ENCODE results near the gene VWA5A. TPM values are rescaled to one million over a fixed set of nuclear protein-coding genes. Genes with fewer than 3 reads are reported as not detected.
"Not testable (repeated sequence)": the region's sequence is repeated elsewhere in the genome, so short reads cannot be mapped to it uniquely, and the experiment has no call there.

The VWA5A gene
- total RNA-seq, 2 donors from 2014 or later, result 2.6 to 6.9 TPM

DNA sequence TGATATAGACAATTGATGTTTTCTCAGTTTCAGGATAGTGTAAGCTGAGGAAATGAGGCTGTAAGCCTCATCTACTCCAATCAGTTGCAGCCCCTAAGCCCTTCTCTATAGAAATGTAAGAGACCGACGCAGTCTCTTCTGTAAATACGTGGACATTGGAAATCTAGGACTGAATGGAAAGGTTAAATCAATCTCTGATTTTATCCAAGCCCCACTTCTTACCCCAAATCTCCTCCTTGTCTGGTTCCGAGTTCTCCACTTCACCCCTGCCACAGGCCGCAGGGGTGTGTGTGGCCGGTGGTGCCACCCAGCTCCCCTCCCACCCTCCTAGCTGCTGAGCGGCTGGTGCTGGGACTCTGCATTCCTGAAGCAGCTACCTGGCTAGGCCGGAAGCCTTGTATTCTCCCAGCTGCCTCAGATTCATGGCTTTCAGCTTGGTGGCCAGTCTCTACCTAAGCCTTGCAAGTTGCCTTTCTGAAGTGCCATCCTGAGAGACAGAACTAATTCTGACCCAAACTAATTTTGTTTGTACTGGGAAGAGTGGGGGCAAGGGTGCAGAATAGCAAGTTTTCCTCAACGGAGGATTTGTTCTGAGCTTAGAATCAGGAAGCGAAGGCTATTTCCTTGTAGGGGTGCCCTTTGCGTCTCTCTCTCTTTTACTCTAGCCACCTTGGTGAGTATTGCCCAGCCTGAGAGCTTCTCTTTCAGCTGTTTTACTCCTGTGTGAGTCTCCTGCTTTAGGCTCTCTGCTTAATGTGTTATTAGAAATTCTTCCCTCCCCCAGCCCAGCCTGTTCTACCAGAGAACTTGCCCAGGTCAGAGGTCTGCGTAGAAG is 749 bp downstream of the VWA5A start:
- Histone ChIP-seq H3K4me3 (peak overlapping the region; percentile 54 to 56), H3K27me3 (no peaks in the 10 kb centered on the region), H3K36me3 (peaks cover 29% of the 10 kb centered on the region), H3K9me3 (no peaks in the 10 kb centered on the region), H3K27ac (peak overlapping the region; percentile 2 to 12), H3K4me1 (peaks cover 2 to 15% of the 10 kb centered on the region in 2 donors)
- no peak for DNase-seq (ENCODE audit: low spot score)
- no peak for TF ChIP-seq CTCF (IDR thresholded peaks at IDR 0.05)

GRCh38 chr11:124119103-124119502 is 3.9 kb downstream of the VWA5A start:
- no peaks in the 10 kb centered on the region for H3K27me3 ChIP-seq
- no peak overlapping the region for H3K27ac ChIP-seq
- H3K9me3 ChIP-seq, result no peaks in the 10 kb centered on the region
- TF ChIP-seq CTCF (IDR thresholded peaks at IDR 0.05), result no peak
- peaks cover 39% of the 10 kb centered on the region for H3K36me3 ChIP-seq
- no peak for DNase-seq (ENCODE audit: low spot score)
- peaks cover 0 to 15% of the 10 kb centered on the region in 2 donors for H3K4me1 ChIP-seq
- no peak overlapping the region for H3K4me3 ChIP-seq

DNA sequence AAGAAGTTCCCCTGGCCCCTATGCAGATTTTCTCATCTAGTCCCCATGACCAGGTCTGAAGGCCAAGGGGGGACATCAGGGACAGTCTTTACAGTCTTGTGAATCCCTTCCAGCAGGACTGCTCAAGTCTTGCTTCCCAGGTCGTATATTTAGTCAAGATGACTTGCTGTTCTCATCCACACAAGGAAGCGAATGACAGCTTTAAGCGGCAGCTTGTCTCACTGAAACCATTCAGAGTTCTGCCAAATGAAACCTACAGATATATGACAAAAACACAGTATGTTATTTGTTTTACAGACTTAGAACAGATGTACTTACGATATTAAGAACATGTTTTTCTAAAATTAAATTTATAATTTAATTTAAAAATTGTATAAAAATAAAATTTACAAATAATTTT is 5.6 kb downstream of the VWA5A start:
- peaks cover 53% of the 10 kb centered on the region for H3K36me3 ChIP-seq

GRCh38 chr11:124122123-124122522 is 6.9 kb downstream of the VWA5A start:
- Histone ChIP-seq H3K27ac (no peak overlapping the region), H3K4me1 (no peaks in the 10 kb centered on the region), H3K4me3 (no peak overlapping the region), H3K27me3 (no peaks in the 10 kb centered on the region), H3K9me3 (no peaks in the 10 kb centered on the region), H3K36me3 (peaks cover 55% of the 10 kb centered on the region)
- no peak for DNase-seq (ENCODE audit: low spot score)
- no peak for TF ChIP-seq CTCF (IDR thresholded peaks at IDR 0.05)

More for the DNA sequence above, 5.6 kb downstream of the VWA5A start:
- TF ChIP-seq CTCF (IDR thresholded peaks at IDR 0.05), result no peak
- H3K4me3 ChIP-seq, result no peak overlapping the region
- no peaks in the 10 kb centered on the region for H3K9me3 ChIP-seq
- peaks cover 0 to 8% of the 10 kb centered on the region in 2 donors for H3K4me1 ChIP-seq
- no peak overlapping the region for H3K27ac ChIP-seq
- no peaks in the 10 kb centered on the region for H3K27me3 ChIP-seq
- no peak for DNase-seq (ENCODE audit: low spot score)

GRCh38 chr11:124123622-124124021 is 8.4 kb downstream of the VWA5A start:
- Histone ChIP-seq H3K9me3 (no peaks in the 10 kb centered on the region), H3K4me1 (no peaks in the 10 kb centered on the region), H3K4me3 (no peak overlapping the region), H3K27ac (no peak overlapping the region), H3K27me3 (no peaks in the 10 kb centered on the region), H3K36me3 (peaks cover 43% of the 10 kb centered on the region)
- DNase-seq (ENCODE audit: low spot score), result no peak
- no peak for TF ChIP-seq CTCF (IDR thresholded peaks at IDR 0.05)

DNA sequence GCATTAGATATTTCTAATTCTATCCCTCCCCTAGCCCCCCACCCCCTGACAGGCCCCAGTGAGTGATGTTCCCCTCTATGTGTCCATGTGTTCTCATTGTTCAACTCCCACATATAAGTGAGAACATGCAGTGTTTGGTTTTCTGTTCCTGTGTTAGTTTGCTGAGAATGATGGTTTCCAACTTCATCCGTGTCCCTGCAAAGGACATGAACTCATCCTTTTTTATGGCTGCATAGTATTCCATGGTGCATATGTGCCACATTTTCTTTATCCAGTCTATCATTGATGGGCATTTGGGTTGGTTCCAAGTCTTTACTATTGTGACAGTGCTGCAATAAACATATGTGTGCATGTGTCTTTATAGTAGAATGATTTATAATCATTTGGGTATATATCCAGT is 11.9 kb downstream of the VWA5A start:
- H3K9me3 ChIP-seq; H3K4me3 ChIP-seq; H3K27ac ChIP-seq; DNase-seq (ENCODE audit: low spot score); H3K4me1 ChIP-seq; H3K27me3 ChIP-seq: not testable (repeated sequence)
- peaks cover 26% of the 10 kb centered on the region for H3K36me3 ChIP-seq

Data from right atrium auricular region (tissue), 2 donors.